Naive B cell (primary cell): Measurements from ENCODE around the gene JUNB. TPM values are rescaled to one million over a fixed set of nuclear protein-coding genes. Genes with fewer than 3 reads are reported as not detected.

Source experiments
- ATAC-seq, 2 donors: fragments of 150-1000 bp; cut with Tn5 transposase; 2 replicates each; pipeline ENCODE4 v1.10.0; 2021; ENCODE audit warnings: low read depth in 2 of 2, mild to moderate bottlenecking in 2 of 2, moderate library complexity in 2 of 2
- DNase-seq: peaks from one replicate; pipeline ENCODE4 v3.0.0; 2022
- H3K27ac Mint-ChIP-seq, 6 donors: one replicate each; pipeline ENCODE4 v1.8.0; 2020 to 2022; ENCODE audit warnings: mild to moderate bottlenecking in 6 of 6, mixed read lengths in 6 of 6, moderate library complexity in 5 of 6, inconsistent platforms in 2 of 6
- H3K27me3 Mint-ChIP-seq, 3 donors: one replicate each; pipeline ENCODE4 v1.8.0; 2021 to 2022; ENCODE audit warnings: mixed read lengths in 3 of 3, mild to moderate bottlenecking in 1 of 3
- H3K36me3 Mint-ChIP-seq, 2 donors: one replicate each; pipeline ENCODE4 v1.8.0; 2020 to 2022; ENCODE audit warnings: mixed read lengths in 2 of 2, inconsistent platforms in 1 of 2, mild to moderate bottlenecking in 1 of 2
- H3K4me1 Mint-ChIP-seq, 3 donors: one replicate each; pipeline ENCODE4 v1.8.0; 2020 to 2022; ENCODE audit warnings: mixed read lengths in 3 of 3, inconsistent platforms in 1 of 3, mild to moderate bottlenecking in 1 of 3, moderate library complexity in 1 of 3
- H3K4me3 Mint-ChIP-seq, 8 donors: one replicate each; pipeline ENCODE4 v1.8.0; 2020 to 2022; ENCODE audit warnings: mild to moderate bottlenecking in 8 of 8, mixed read lengths in 8 of 8, moderate library complexity in 8 of 8, inconsistent platforms in 2 of 8
- H3K9me3 Mint-ChIP-seq, 7 donors: one replicate each; pipeline ENCODE4 v1.8.0; 2020 to 2022; ENCODE audit warnings: mixed read lengths in 7 of 7, mild to moderate bottlenecking in 5 of 7, inconsistent platforms in 2 of 7, moderate library complexity in 1 of 7
- polyA plus RNA-seq, 6 donors: library from polyadenylated mRNA; unstranded; fragments of 300-500 nt; fragmentation: Illumina TruSeq; gene quantifications; one replicate each; pipeline ENCODE4 v1.2.3, GENCODE V29; 2021; ENCODE audit warnings: low read depth in 6 of 6

Gene JUNB
- polyA plus RNA-seq, 6 donors from 2014 or later: 777 to 2,686 (median 1,649) TPM

DNA sequence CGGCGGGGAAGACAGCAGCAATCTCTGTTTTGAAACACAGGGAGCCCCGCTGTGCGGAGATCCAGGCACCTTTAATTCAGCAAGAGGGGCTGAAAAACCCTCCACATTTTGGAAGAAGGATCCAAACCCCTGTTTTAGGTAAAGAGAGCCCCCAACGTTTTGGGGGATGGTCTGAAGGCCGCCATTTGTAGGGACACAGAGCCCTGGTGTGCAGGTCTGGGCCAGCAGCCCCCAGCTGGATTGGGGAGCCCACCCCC is 12.5 kb upstream of the JUNB start:
- DNase-seq: no peak
- no peaks in the 10 kb centered on the region for H3K36me3 Mint-ChIP-seq
- no peaks in the 10 kb centered on the region for H3K9me3 Mint-ChIP-seq
- peak overlapping the region; percentile 96 to 99 (median 97) for H3K27ac Mint-ChIP-seq
- H3K4me3 Mint-ChIP-seq: peak overlapping the region in 7 of 8 donors; percentile 82 to 94 (median 86)
- no peak for ATAC-seq
- peaks cover 24 to 51% (median 38%) of the 10 kb centered on the region in 3 donors for H3K4me1 Mint-ChIP-seq
- H3K27me3 Mint-ChIP-seq: no peaks in the 10 kb centered on the region

DNA sequence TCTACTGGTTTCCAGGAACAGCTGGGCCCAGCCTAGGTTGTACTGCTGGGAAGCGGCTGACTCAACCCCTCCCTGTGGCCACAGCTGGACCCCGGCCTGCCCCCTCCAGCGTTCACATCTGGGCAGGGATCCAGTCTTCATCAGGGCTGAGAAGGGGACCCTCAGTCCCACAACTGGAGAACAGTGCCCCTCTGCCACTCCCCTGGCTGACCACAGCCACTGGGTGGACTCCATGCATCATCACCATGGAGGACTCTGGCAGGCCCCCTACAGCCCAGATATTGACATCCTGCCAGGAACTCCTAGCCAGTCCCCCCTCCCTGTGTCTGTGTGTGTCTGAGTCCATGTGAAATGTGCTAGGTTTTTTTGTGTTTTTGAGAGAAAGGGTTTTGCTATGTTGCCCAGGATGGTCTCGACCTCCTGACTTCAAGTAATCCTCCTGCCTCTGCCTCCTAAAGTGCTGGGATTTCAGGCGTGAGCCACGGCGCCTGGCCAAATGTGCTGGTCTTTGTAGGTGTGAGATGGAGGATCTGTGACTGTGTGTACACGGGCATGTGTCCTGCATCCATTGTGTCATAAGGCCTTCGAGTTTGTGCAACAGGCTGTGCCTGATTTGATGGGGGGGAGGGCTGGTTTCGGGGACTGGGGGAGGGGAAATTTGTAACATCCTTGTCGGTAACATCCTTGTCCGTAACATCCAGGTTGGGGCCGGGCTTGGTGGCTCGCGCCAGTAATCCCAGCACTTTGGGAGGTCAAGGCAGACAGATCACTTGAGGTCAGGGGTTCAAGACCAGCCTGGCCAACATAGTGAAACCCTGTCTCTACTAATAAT is 11.9 kb upstream of the JUNB start:
- DNase-seq (no peak), ATAC-seq (no peak)
- H3K27ac Mint-ChIP-seq: peak overlapping the region; percentile 51 to 97 (median 90)
- peaks cover 24 to 49% (median 36%) of the 10 kb centered on the region in 3 donors for H3K4me1 Mint-ChIP-seq
- H3K4me3 Mint-ChIP-seq: peak overlapping the region; percentile 26 to 86 (median 58)
- no peaks in the 10 kb centered on the region for H3K27me3 Mint-ChIP-seq
- H3K9me3 Mint-ChIP-seq: no peaks in the 10 kb centered on the region
- H3K36me3 Mint-ChIP-seq: no peaks in the 10 kb centered on the region

DNA sequence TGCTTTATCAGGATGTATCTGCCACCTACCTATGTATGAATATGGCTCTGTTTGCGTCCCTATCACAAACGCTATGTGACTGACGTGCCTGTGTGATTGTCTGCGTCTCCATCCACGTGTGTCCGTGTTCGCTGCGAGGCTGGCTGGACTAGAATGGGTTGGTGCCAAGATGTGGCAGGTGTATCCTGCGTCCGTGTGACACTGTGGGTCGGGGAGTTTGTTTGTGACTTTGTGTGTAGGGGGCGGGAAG is 9.2 kb upstream of the JUNB start:
- H3K27ac Mint-ChIP-seq: peak overlapping the region in 4 of 6 donors; percentile 98 to 100 (median 99)
- peaks cover 24 to 45% (median 31%) of the 10 kb centered on the region in 3 donors for H3K4me1 Mint-ChIP-seq
- DNase-seq (no peak), ATAC-seq (peak; percentile 71 to 74)
- H3K4me3 Mint-ChIP-seq: peak overlapping the region in 7 of 8 donors; percentile 71 to 95 (median 89)
- no peaks in the 10 kb centered on the region for H3K27me3 Mint-ChIP-seq
- no peaks in the 10 kb centered on the region for H3K36me3 Mint-ChIP-seq
- H3K9me3 Mint-ChIP-seq: no peaks in the 10 kb centered on the region

DNA sequence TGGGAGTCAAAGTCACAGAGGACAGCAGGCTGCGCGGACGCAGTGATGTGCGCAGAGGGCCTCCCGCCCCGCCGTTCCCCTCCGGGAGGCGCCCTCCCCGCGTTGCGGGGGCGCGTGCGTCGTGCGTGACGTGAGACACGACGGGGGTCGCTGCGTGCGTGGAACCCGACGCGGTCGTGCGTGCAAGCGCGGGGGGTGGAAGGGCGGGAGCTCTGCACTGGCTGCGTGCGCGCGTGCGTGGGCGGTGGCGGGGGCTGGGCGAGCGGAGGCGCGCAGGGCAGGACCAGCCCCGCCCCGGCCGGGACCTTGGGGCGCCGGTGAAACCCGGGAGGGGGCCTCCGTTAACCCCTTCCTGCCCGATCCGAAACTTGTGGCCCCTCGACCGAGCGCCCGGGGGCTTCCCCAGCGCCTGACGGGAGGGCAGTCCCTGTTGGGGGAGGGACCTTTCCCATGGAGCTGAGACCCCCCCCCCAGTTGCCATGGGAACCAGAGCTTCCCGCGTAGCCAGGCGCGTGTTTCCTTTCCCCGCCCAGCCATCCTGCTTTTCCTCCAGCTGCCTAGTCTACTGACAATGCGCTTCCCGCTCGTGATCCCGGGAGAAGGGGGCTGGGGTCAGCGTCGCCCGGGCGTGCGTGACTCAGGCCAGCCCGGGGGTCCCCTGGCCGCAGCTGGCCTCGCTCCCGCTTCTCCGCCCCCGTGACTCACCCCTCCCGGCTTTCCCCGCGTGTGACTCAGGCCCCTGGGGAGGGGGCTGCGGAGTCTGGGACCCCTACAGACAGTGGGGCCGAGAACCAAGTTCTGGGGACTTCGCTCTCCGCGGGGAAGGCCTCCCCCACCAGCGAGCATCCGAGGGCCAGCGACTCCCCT is 8.6 kb upstream of the JUNB start:
- DNase-seq (peak; percentile 98), ATAC-seq (peak in 1 of 2 donors; percentile 48)
- Mint-ChIP-seq H3K27ac (peak overlapping the region in 4 of 6 donors; percentile 98 to 100 (median 99)), H3K9me3 (no peaks in the 10 kb centered on the region), H3K4me3 (peak overlapping the region in 7 of 8 donors; percentile 71 to 95 (median 89)), H3K4me1 (peaks cover 24 to 46% (median 26%) of the 10 kb centered on the region in 3 donors), H3K27me3 (no peaks in the 10 kb centered on the region), H3K36me3 (no peaks in the 10 kb centered on the region)

DNA sequence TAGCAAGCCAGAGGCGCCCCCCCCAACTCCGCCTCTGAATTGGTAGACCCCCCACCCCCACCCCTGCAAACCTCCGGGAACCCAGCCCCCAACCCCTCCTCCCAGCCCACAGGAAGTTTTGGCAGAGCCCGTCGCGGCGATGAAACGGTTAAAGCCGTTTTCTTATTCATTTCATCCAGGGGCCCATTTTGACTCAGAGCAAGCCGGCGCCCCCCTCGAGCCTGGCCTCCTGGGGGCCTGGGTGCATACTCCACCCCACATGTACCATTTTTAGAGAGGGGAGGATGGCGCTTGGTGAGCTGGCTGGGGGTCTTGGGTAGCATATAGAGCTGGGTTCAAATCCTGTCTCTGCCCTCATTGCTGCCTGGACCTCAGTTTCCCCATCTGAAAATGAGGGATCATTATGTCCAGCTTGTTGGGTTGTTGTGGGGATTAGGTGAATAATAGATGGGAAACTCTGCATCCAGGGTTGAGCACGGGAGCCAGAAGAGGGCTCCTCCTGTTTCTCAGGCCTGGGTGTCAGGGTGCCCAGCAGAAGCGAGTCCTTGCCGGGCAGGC is 7.9 kb upstream of the JUNB start:
- peaks cover 22 to 47% (median 24%) of the 10 kb centered on the region in 3 donors for H3K4me1 Mint-ChIP-seq
- ATAC-seq (no peak), DNase-seq (no peak)
- no peaks in the 10 kb centered on the region for H3K36me3 Mint-ChIP-seq
- H3K4me3 Mint-ChIP-seq: peak overlapping the region in 7 of 8 donors; percentile 30 to 90 (median 79)
- no peaks in the 10 kb centered on the region for H3K27me3 Mint-ChIP-seq
- peak overlapping the region in 4 of 6 donors; percentile 94 to 100 (median 98) for H3K27ac Mint-ChIP-seq
- H3K9me3 Mint-ChIP-seq: no peaks in the 10 kb centered on the region

GRCh38 chr19:12783849-12784393 is 7.4 kb upstream of the JUNB start:
- Mint-ChIP-seq H3K4me3 (peak overlapping the region in 6 of 8 donors; percentile 53 to 90 (median 72)), H3K27ac (peak overlapping the region in 4 of 6 donors; percentile 94 to 100 (median 98)), H3K36me3 (no peaks in the 10 kb centered on the region), H3K27me3 (no peaks in the 10 kb centered on the region), H3K9me3 (no peaks in the 10 kb centered on the region), H3K4me1 (peaks cover 22 to 47% (median 27%) of the 10 kb centered on the region in 3 donors)
- ATAC-seq (no peak), DNase-seq (no peak)

GRCh38 chr19:12784394-12784870 is 6.9 kb upstream of the JUNB start:
- H3K4me3 Mint-ChIP-seq: no peak overlapping the region
- DNase-seq (no peak), ATAC-seq (no peak)
- H3K36me3 Mint-ChIP-seq: no peaks in the 10 kb centered on the region
- no peaks in the 10 kb centered on the region for H3K27me3 Mint-ChIP-seq
- H3K27ac Mint-ChIP-seq: no peak overlapping the region
- no peaks in the 10 kb centered on the region for H3K9me3 Mint-ChIP-seq
- peaks cover 22 to 46% (median 28%) of the 10 kb centered on the region in 3 donors for H3K4me1 Mint-ChIP-seq

DNA sequence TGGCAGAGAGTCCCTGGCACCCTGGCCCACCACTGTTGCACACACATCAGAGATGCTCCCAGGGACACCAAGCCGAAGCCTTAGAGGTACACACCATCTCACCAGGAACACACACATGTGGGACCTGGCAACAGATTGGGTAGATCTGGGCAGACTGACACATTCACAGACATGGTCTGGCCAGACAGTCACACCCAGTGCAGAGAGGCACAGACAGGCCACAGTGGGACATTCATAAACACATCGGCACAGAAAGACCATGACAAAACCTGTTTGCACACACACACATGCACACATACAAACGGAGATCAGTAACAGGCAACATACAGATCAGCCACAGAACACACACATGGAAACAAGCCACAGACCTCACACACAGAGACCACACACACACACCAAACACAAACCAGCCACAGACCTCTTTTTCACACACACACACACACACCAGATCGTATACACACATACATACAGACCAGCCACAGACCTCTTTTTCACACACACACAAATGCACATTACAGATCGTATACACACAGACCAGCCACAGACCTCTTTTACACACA is 6.3 kb upstream of the JUNB start:
- no peak overlapping the region for H3K4me3 Mint-ChIP-seq
- H3K4me1 Mint-ChIP-seq: peaks cover 21 to 41% (median 27%) of the 10 kb centered on the region in 3 donors
- no peaks in the 10 kb centered on the region for H3K9me3 Mint-ChIP-seq
- ATAC-seq: no peak
- no peaks in the 10 kb centered on the region for H3K36me3 Mint-ChIP-seq
- H3K27me3 Mint-ChIP-seq: no peaks in the 10 kb centered on the region
- no peak for DNase-seq
- H3K27ac Mint-ChIP-seq: no peak overlapping the region

- DNase-seq: no peak
- ATAC-seq: no peak
- no peaks in the 10 kb centered on the region for H3K27me3 Mint-ChIP-seq
- no peaks in the 10 kb centered on the region for H3K36me3 Mint-ChIP-seq
- H3K4me1 Mint-ChIP-seq: peaks cover 25 to 43% (median 31%) of the 10 kb centered on the region in 3 donors
- no peak overlapping the region for H3K27ac Mint-ChIP-seq
- no peaks in the 10 kb centered on the region for H3K9me3 Mint-ChIP-seq
- no peak overlapping the region for H3K4me3 Mint-ChIP-seq
Observed at GRCh38 chr19:12785431-12786031, 5.8 kb upstream of the JUNB start.

DNA sequence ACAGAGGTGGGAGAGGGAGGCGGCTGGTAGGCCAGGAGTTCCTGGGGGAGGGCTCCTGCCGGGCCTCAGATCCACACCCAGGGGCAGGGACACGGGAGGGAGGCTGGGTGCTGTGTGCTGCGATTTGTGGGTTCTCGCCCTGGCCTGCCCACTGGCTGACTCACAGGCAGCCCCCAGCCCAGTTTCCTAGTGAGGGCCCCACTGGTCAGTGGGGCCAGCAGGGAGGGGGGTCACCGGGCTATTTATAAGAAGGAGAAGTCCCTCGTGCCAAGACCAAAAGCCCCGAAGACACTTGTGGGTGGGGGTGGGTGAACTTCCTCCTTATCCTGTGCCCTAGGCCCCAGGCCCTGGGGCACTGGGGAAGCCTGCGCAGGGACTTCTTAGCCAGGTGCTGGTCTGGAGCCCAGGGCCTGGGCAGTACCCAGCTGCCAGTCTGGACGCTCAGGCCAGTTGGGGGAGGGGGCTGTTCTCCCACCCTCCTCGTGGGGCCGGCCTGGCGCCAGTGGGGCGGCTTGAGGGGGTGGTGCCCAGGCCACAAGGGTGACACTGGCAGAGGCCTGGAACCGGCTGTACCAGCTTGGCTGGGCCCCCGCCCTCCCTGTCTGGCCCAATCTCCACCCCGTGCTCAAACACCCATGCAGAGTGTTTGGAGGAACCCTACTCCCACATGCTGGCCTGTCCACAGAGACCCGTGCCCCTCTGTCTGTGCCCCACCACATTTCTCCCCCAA is 5.0 kb upstream of the JUNB start:
- no peaks in the 10 kb centered on the region for H3K27me3 Mint-ChIP-seq
- no peaks in the 10 kb centered on the region for H3K9me3 Mint-ChIP-seq
- H3K4me3 Mint-ChIP-seq: peak overlapping the region in 6 of 8 donors; percentile 24 to 70 (median 54)
- peaks cover 33 to 49% (median 39%) of the 10 kb centered on the region in 3 donors for H3K4me1 Mint-ChIP-seq
- H3K36me3 Mint-ChIP-seq: no peaks in the 10 kb centered on the region
- no peak for ATAC-seq
- H3K27ac Mint-ChIP-seq: peak overlapping the region in 4 of 6 donors; percentile 44 to 100 (median 77)
- peak; percentile 73 for DNase-seq

DNA sequence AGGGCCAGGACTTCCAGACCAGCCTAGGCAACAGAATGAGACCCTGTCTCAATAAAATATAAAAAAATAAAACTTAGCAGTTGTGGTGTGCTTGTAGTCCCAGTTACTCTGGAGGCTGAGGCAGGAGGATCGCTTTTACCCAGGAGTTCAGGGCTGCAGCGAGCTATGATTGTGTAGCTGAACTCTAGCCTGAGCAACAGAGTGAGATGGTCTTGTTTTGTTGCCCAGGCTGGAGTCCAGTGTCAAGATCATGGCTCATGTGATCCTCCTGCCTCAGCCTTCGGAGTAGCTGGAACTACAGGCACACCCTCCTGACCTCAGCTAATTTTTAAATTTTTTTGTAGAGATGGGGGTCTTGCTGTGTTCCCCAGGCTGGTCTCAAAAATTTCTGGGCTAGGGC is 4.3 kb upstream of the JUNB start:
- Mint-ChIP-seq H3K4me3 (peak overlapping the region in 6 of 8 donors; percentile 30 to 70 (median 54)), H3K9me3 (no peaks in the 10 kb centered on the region), H3K4me1 (peaks cover 28 to 42% (median 33%) of the 10 kb centered on the region in 3 donors), H3K27me3 (no peaks in the 10 kb centered on the region), H3K36me3 (no peaks in the 10 kb centered on the region), H3K27ac (peak overlapping the region in 4 of 6 donors; percentile 67 to 100 (median 93))
- ATAC-seq: no peak
- no peak for DNase-seq

- ATAC-seq (no peak), DNase-seq (no peak)
- H3K27ac Mint-ChIP-seq: peak overlapping the region in 4 of 6 donors; percentile 67 to 100 (median 93)
- no peaks in the 10 kb centered on the region for H3K9me3 Mint-ChIP-seq
- H3K27me3 Mint-ChIP-seq: no peaks in the 10 kb centered on the region
- H3K4me3 Mint-ChIP-seq: peak overlapping the region in 4 of 8 donors; percentile 37 to 80 (median 46)
- peaks cover 24 to 39% (median 29%) of the 10 kb centered on the region in 3 donors for H3K4me1 Mint-ChIP-seq
- H3K36me3 Mint-ChIP-seq: no peaks in the 10 kb centered on the region
Observed at GRCh38 chr19:12787458-12787857, 3.8 kb upstream of the JUNB start.
